Parietal lobe (tissue), 1 donor: ENCODE measurements around the gene OTOP2. TPM values are rescaled to one million over a fixed set of nuclear protein-coding genes. Genes with fewer than 3 reads are reported as not detected.

Experiments
- total RNA-seq: library from RNA; depleted of rRNA; stranded (reverse); fragments of >200 nt; gene quantifications from one replicate; pipeline ENCODE4 v1.2.3, GENCODE V29; 2014

The OTOP2 gene
- not detected for total RNA-seq

DNA sequence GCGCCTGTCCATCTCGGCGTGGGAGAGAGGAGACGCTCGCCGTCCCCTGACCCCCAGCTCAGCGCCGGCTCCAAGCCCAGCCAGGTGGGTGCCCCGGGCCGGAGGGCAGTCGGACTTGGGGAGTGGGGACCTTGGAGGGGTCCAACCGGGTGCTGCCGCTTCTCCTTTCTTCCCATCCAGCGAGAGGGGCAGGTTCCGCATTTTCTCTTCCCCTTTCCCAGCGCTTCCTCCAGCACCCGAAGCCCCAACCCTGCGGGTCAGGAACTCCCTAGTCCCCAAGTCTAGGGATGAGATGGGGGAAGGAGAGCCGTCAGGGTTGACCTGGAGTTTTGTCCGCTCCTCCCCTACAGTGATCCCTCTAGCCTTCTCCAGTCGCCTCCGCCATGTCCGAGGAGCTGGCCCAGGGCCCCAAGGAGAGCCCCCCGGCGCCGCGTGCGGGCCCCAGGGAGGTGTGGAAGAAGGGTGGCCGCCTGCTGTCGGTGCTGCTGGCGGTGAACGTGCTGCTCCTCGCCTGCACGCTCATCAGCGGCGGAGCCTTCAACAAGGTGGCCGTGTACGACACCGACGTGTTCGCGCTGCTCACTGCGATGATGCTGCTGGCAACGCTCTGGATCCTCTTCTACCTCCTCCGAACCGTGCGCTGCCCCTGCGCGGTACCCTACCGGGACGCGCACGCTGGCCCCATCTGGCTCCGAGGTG lies at the start of gene OTOP2:
Gene OTOP2, plus strand, starts transcription at position 24 of the 699 bp plus-strand sequence. Its CDS starts 360 bp downstream, at position 384.

GRCh38 chr17:74892974-74893911 lies 30.8 kb upstream of the OTOP2 start, which contains the start of gene FADS6:
Gene FADS6, minus strand, starts transcription at chr17:74893633. Its CDS starts 38 bp downstream, at chr17:74893595.

GRCh38 chr17:74922694-74923537 lies 1.2 kb upstream of the OTOP2 start, which contains the start of gene USH1G:
Gene USH1G, minus strand, starts transcription at chr17:74923255. Its CDS starts 182 bp downstream, at chr17:74923073.

DNA sequence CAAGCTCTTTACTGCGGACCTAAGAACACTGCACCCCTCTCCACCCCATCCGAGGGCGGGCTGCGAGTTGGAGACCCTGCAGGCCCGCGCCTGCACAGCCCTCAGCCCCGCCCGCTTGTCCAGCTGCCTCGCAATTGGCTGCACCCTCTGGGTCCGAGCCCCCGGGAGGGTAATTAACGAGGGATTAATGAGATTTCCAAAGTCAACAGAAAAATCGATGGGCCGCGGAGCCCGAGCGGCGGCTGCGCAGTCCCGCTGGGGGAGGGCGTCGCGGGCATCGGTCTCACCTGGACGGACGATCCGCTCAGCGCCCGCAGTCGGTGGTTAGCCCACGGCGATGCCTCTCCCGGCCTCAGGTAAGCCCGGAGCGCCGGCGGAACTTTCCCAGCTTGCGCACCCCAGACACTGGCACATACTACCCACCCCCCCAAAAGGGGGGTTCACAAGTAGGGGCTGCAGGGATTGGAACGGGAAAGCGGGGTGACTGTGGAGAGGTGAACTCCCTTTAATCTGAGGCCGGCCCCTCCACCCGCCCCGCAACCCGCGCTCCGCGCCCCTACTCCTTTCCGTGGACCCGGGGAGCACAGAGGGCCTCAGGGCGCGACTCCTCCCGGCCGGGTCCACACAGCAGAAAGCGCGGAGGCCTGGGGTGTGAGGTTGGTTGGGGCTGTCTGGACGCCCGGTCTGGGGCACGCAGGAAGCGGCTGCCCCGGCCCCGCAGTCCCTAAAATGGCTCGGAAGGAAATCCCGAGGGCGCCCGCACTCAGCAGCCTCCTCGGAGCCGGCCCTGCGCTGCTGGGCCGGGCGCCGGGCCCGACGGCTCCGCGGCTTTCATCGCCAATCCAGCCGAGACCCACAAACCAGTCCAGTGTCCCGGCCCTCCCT lies 11.8 kb downstream of the OTOP2 start, which contains the start of gene OTOP3:
Gene OTOP3, plus strand, starts transcription at position 314 of the 885 bp plus-strand sequence. Its CDS starts 24 bp downstream, at position 338.

DNA sequence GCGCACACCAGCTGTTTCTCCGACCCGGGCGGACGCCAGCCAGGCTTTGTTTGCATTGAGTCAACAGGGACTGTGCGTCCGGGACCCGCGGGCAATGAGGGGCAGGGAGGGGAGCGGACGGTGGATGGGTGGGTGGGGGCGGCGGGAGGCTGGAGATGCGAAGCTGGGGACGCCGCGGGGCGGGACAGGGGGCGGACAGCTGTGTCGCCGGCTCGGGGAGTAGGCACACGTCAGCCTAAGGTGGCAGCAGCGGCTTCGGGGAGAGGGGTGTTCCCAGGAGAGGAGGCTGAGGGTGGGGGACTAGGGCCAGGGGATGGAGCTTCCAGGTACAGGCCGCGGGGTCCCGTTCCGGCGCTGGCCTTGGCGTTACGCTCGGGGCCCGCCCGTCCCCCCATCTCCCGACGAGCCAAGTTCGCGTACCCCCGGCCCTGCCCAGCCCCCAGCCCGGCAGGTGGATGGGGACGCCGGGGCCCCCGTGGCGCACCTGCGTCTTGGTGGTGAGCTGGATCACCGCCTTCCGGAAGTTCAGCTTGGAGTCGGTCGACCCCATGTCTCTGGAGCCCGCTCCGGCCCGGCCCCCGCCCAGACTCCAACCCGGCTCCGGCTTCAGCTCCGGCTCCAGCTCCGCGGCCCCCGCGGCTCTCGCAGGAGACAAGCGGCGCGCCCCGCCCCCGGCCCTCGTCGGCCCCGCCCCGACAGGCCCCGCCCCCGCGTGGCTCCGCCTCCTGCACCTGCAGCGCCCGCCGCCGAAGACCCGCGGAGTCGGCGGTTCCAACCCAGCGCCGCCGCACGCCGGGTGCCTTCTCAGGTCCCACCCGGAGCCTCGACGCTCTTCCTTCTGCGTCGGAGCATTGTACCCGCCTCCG lies 48.3 kb downstream of the OTOP2 start, which contains the start of gene HID1:
Gene HID1, minus strand, starts transcription at position 653 of the 866 bp plus-strand sequence. Its CDS starts 103 bp downstream, at position 550.

Other genes with a start within 250 kb of the OTOP2 start
- not detected for gene CD300LF, start 211.3 kb upstream of the OTOP2 start, total RNA-seq
- gene RAB37, start 187.0 kb upstream of the OTOP2 start, total RNA-seq: 0.63 TPM
- 6.3 TPM for gene NHERF1, start 175.6 kb upstream of the OTOP2 start, total RNA-seq
- 40.4 TPM for gene NAT9, start 147.9 kb upstream of the OTOP2 start, total RNA-seq
- gene GRIN2C, start 64.4 kb upstream of the OTOP2 start, total RNA-seq: 0.94 TPM
- 4.1 TPM for gene FDXR, start 51.3 kb upstream of the OTOP2 start, total RNA-seq
- gene FADS6, start 30.6 kb upstream of the OTOP2 start, total RNA-seq: not detected
- not detected for gene USH1G, start 1.0 kb upstream of the OTOP2 start, total RNA-seq
- gene OTOP3, start 11.6 kb downstream of the OTOP2 start, total RNA-seq: not detected
- 30.4 TPM for gene HID1, start 48.5 kb downstream of the OTOP2 start, total RNA-seq
- 8.8 TPM for gene CDR2L, start 63.4 kb downstream of the OTOP2 start, total RNA-seq
- gene MRPL58, start 88.4 kb downstream of the OTOP2 start, total RNA-seq: 11.3 TPM
- gene ATP5PD, start 122.7 kb downstream of the OTOP2 start, total RNA-seq: 92.0 TPM
- 34.1 TPM for gene KCTD2, start 123.0 kb downstream of the OTOP2 start, total RNA-seq
- gene SLC16A5, start 163.7 kb downstream of the OTOP2 start, total RNA-seq: 1.3 TPM
- gene ARMC7, start 185.7 kb downstream of the OTOP2 start, total RNA-seq: 4.7 TPM
- gene NT5C, start 207.5 kb downstream of the OTOP2 start, total RNA-seq: 23.2 TPM
- gene JPT1, start 230.2 kb downstream of the OTOP2 start, total RNA-seq: 451 TPM